Measurements from ENCODE around the gene SATB2.

Gene SATB2

GRCh38 chr2:199230091-199230490, 227.6 kb downstream of the SATB2 start:
- no peak for DNase-seq

GRCh38 chr2:199228887-199229819, 228.6 kb downstream of the SATB2 start:
- no peak for DNase-seq

- DNase-seq, result no peak
Measured at GRCh38 chr2:199223791-199224190, 233.9 kb downstream of the SATB2 start.

GRCh38 chr2:199220920-199221319, 236.8 kb downstream of the SATB2 start:
- DNase-seq, result no peak

- DNase-seq, result no peak
Measured at GRCh38 chr2:199219551-199219950, 238.2 kb downstream of the SATB2 start.

Measured in NCI-H1092 (cell line).